Stimulated activated CD8-positive, alpha-beta memory T cell treated with anti-CD3 and anti-CD28 coated beads, Interleukin-7, amount 100 ng/mL, for 4 hours (primary cell): Measurements from ENCODE around the gene ATP1B3.
"Not testable (repeated sequence)": the region's sequence is repeated elsewhere in the genome, so short reads cannot be mapped to it uniquely, and the experiment has no call there.

ENCODE experiments used
- DNase-seq, 2 donors: peaks; one replicate each; pipeline ENCODE4 v3.0.0-alpha.2; 2020; ENCODE audit warnings: low read depth in 2 of 2

The ATP1B3 gene

GRCh38 chr3:141905129-141905528 is 28.7 kb downstream of the ATP1B3 start:
- no peak for DNase-seq

- no peak for DNase-seq
Observed at GRCh38 chr3:141909408-141909807, 33.0 kb downstream of the ATP1B3 start.

GRCh38 chr3:141909986-141910385 is 33.5 kb downstream of the ATP1B3 start:
- not testable (repeated sequence) for DNase-seq

- DNase-seq, result peak in 1 of 2 donors; percentile 44
Observed at GRCh38 chr3:141913150-141913811, 36.8 kb downstream of the ATP1B3 start.

GRCh38 chr3:141914311-141914710 is 37.9 kb downstream of the ATP1B3 start:
- no peak for DNase-seq

GRCh38 chr3:141915016-141915415 is 38.6 kb downstream of the ATP1B3 start:
- no peak for DNase-seq

GRCh38 chr3:141915766-141916165 is 39.3 kb downstream of the ATP1B3 start:
- DNase-seq, result no peak

GRCh38 chr3:141920701-141921100 is 44.3 kb downstream of the ATP1B3 start:
- no peak for DNase-seq

GRCh38 chr3:141921316-141921715 is 44.9 kb downstream of the ATP1B3 start:
- no peak for DNase-seq

GRCh38 chr3:141925677-141926076 is 49.2 kb downstream of the ATP1B3 start:
- not testable (repeated sequence) for DNase-seq

- no peak for DNase-seq
Observed at GRCh38 chr3:141926929-141927328, 50.5 kb downstream of the ATP1B3 start.

- DNase-seq, result no peak
Observed at GRCh38 chr3:141928631-141929270, 52.3 kb downstream of the ATP1B3 start.

GRCh38 chr3:141929341-141929995 is 53.0 kb downstream of the ATP1B3 start:
- DNase-seq, result no peak

- DNase-seq, result no peak
Observed at GRCh38 chr3:141930801-141931200, 54.4 kb downstream of the ATP1B3 start.

- DNase-seq, result no peak
Observed at GRCh38 chr3:141933421-141934300, 57.2 kb downstream of the ATP1B3 start.

- no peak for DNase-seq
Observed at GRCh38 chr3:141934354-141934753, 57.9 kb downstream of the ATP1B3 start.

GRCh38 chr3:141938011-141938500 is 61.6 kb downstream of the ATP1B3 start:
- no peak for DNase-seq

GRCh38 chr3:141939759-141940158 is 63.3 kb downstream of the ATP1B3 start:
- no peak for DNase-seq

GRCh38 chr3:141940194-141940776 is 63.8 kb downstream of the ATP1B3 start:
- DNase-seq, result no peak

- DNase-seq, result no peak
Observed at GRCh38 chr3:141941093-141941492, 64.7 kb downstream of the ATP1B3 start.

- DNase-seq, result no peak
Observed at GRCh38 chr3:141942006-141942405, 65.6 kb downstream of the ATP1B3 start.
